Gastroesophageal sphincter (tissue), 2 donors: ENCODE results near the gene KRTAP1-4.

Experiments used
- POLR2A ChIP-seq, 2 donors: fragments of 450-650 bp; IDR thresholded peaks; one replicate each; pipeline ENCODE4 v1.6.1; 2017; ENCODE audit warnings: antibody characterized with exemption in 2 of 2, mild to moderate bottlenecking in 2 of 2, moderate library complexity in 1 of 2
- POLR2AphosphoS5 ChIP-seq: sonication (generic); formaldehyde crosslinking; IDR thresholded peaks from one replicate; pipeline ENCODE4 v1.6.1; 2017; ENCODE audit warnings: antibody characterized with exemption

DNA sequence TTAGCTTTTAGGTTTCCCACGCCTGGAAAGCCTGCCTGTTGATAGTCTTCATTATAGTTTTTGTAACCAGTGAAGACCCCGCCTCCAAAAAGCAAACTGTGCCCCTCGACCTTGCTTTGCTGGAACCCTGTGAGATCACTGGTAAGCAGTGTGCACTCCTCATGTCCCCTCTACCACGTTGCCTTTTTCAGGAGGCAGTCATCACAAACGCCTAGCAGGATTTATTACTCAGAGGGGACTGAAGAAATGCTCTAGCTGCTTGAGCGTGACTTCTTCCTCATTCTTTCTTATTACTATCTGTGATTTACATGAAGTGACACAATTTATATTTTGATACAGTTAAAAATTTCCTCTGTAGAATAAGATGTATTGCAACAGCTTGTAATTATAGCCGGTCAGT is 14.5 kb downstream of the KRTAP1-4 start:
- no peak for TF ChIP-seq POLR2A (IDR thresholded peaks at IDR 0.05)
- no peak for TF ChIP-seq POLR2AphosphoS5
